Central memory CD8-positive, alpha-beta T cell (primary cell): ENCODE measurements around the gene KRT2.

ENCODE experiments used
- ATAC-seq: fragments of 150-1000 bp; cut with Tn5 transposase; replicated peaks from 2 replicates; pipeline ENCODE4 v1.10.0; 2022; ENCODE audit warnings: mild to moderate bottlenecking, moderate FRiP score, moderate number of reproducible peaks; ENCODE audit not compliant: poor library complexity, severe bottlenecking; ENCODE audit errors: extremely low read depth
- DNase-seq, 2 donors: peaks; one replicate each; pipeline ENCODE4 v3.0.0; 2021; ENCODE audit warnings: low spot score in 2 of 2
- H3K27ac Mint-ChIP-seq: one replicate; pipeline ENCODE4 v1.8.0; 2022; ENCODE audit warnings: low read depth, mild to moderate bottlenecking, moderate library complexity, mixed read lengths
- H3K27me3 Mint-ChIP-seq: one replicate; pipeline ENCODE4 v1.8.0; 2022; ENCODE audit warnings: mixed read lengths
- H3K36me3 Mint-ChIP-seq: one replicate; pipeline ENCODE4 v1.8.0; 2022; ENCODE audit warnings: mild to moderate bottlenecking, moderate library complexity, mixed read lengths; ENCODE audit not compliant: insufficient read depth
- H3K4me1 Mint-ChIP-seq: one replicate; pipeline ENCODE4 v1.8.0; 2022; ENCODE audit warnings: mixed read lengths
- H3K4me3 Mint-ChIP-seq: one replicate; pipeline ENCODE4 v1.8.0; 2022; ENCODE audit warnings: mild to moderate bottlenecking, moderate library complexity, mixed read lengths
- H3K9me3 Mint-ChIP-seq: one replicate; pipeline ENCODE4 v1.8.0; 2022; ENCODE audit warnings: mixed read lengths

Gene KRT2

GRCh38 chr12:52657250-52657902 is 5.4 kb upstream of the KRT2 start:
- H3K27ac Mint-ChIP-seq = no peak overlapping the region
- H3K4me1 Mint-ChIP-seq = peaks cover 17% of the 10 kb centered on the region
- H3K27me3 Mint-ChIP-seq = no peaks in the 10 kb centered on the region
- H3K9me3 Mint-ChIP-seq = no peaks in the 10 kb centered on the region
- no peak for ATAC-seq
- H3K4me3 Mint-ChIP-seq = no peak overlapping the region
- H3K36me3 Mint-ChIP-seq = no peaks in the 10 kb centered on the region
- no peak for DNase-seq

GRCh38 chr12:52656616-52657015 is 4.6 kb upstream of the KRT2 start:
- H3K4me3 Mint-ChIP-seq = no peak overlapping the region
- H3K9me3 Mint-ChIP-seq = no peaks in the 10 kb centered on the region
- H3K4me1 Mint-ChIP-seq = peaks cover 10% of the 10 kb centered on the region
- no peaks in the 10 kb centered on the region for H3K27me3 Mint-ChIP-seq
- H3K36me3 Mint-ChIP-seq = no peaks in the 10 kb centered on the region
- DNase-seq = no peak
- no peak overlapping the region for H3K27ac Mint-ChIP-seq
- ATAC-seq = no peak

- Mint-ChIP-seq H3K4me1 (peaks cover 10% of the 10 kb centered on the region), H3K4me3 (no peak overlapping the region), H3K27me3 (no peaks in the 10 kb centered on the region), H3K36me3 (no peaks in the 10 kb centered on the region), H3K27ac (no peak overlapping the region), H3K9me3 (no peaks in the 10 kb centered on the region)
- DNase-seq = no peak
- no peak for ATAC-seq
Measured at GRCh38 chr12:52655720-52656124, 3.7 kb upstream of the KRT2 start.

- Mint-ChIP-seq H3K27me3 (no peaks in the 10 kb centered on the region), H3K4me1 (peaks cover 12% of the 10 kb centered on the region), H3K27ac (no peak overlapping the region), H3K4me3 (no peak overlapping the region), H3K9me3 (no peaks in the 10 kb centered on the region), H3K36me3 (no peaks in the 10 kb centered on the region)
- no peak for DNase-seq
- no peak for ATAC-seq
Measured at GRCh38 chr12:52655251-52655650, 3.2 kb upstream of the KRT2 start.

- Mint-ChIP-seq H3K4me3 (no peak overlapping the region), H3K36me3 (peaks cover 4% of the 10 kb centered on the region), H3K9me3 (no peaks in the 10 kb centered on the region), H3K27ac (peak overlapping the region; percentile 81), H3K4me1 (peaks cover 47% of the 10 kb centered on the region), H3K27me3 (no peaks in the 10 kb centered on the region)
- DNase-seq (no peak), ATAC-seq (no peak)
Measured at GRCh38 chr12:52650520-52651081, 1.4 kb downstream of the KRT2 start.

GRCh38 chr12:52649066-52649465 is 2.9 kb downstream of the KRT2 start:
- Mint-ChIP-seq H3K4me3 (no peak overlapping the region), H3K36me3 (peaks cover 7% of the 10 kb centered on the region), H3K27me3 (no peaks in the 10 kb centered on the region), H3K27ac (peak overlapping the region; percentile 81), H3K4me1 (peaks cover 63% of the 10 kb centered on the region), H3K9me3 (no peaks in the 10 kb centered on the region)
- ATAC-seq (no peak), DNase-seq (no peak)

- Mint-ChIP-seq H3K9me3 (no peaks in the 10 kb centered on the region), H3K27me3 (no peaks in the 10 kb centered on the region), H3K27ac (peak overlapping the region; percentile 99), H3K4me3 (peak overlapping the region; percentile 56), H3K36me3 (peaks cover 7% of the 10 kb centered on the region), H3K4me1 (peaks cover 72% of the 10 kb centered on the region)
- ATAC-seq (no peak), DNase-seq (no peak)
Measured at GRCh38 chr12:52648012-52648550, 3.9 kb downstream of the KRT2 start.

- peak overlapping the region; percentile 56 for H3K4me3 Mint-ChIP-seq
- H3K36me3 Mint-ChIP-seq = peaks cover 7% of the 10 kb centered on the region
- DNase-seq = no peak
- H3K27me3 Mint-ChIP-seq = no peaks in the 10 kb centered on the region
- peaks cover 74% of the 10 kb centered on the region for H3K4me1 Mint-ChIP-seq
- peak overlapping the region; percentile 99 for H3K27ac Mint-ChIP-seq
- ATAC-seq = no peak
- no peaks in the 10 kb centered on the region for H3K9me3 Mint-ChIP-seq
Measured at GRCh38 chr12:52647601-52648000, 4.4 kb downstream of the KRT2 start.

- DNase-seq = no peak
- no peak for ATAC-seq
- H3K9me3 Mint-ChIP-seq = no peaks in the 10 kb centered on the region
- peaks cover 7% of the 10 kb centered on the region for H3K36me3 Mint-ChIP-seq
- peak overlapping the region; percentile 56 for H3K4me3 Mint-ChIP-seq
- H3K27ac Mint-ChIP-seq = peak overlapping the region; percentile 99
- H3K27me3 Mint-ChIP-seq = no peaks in the 10 kb centered on the region
- H3K4me1 Mint-ChIP-seq = peaks cover 84% of the 10 kb centered on the region
Measured at GRCh38 chr12:52646613-52647012, 5.4 kb downstream of the KRT2 start.

GRCh38 chr12:52645982-52646381 is 6.0 kb downstream of the KRT2 start:
- DNase-seq = no peak
- peaks cover 7% of the 10 kb centered on the region for H3K36me3 Mint-ChIP-seq
- H3K27ac Mint-ChIP-seq = peak overlapping the region; percentile 99
- peaks cover 90% of the 10 kb centered on the region for H3K4me1 Mint-ChIP-seq
- peak overlapping the region; percentile 56 for H3K4me3 Mint-ChIP-seq
- H3K9me3 Mint-ChIP-seq = no peaks in the 10 kb centered on the region
- ATAC-seq = no peak
- H3K27me3 Mint-ChIP-seq = no peaks in the 10 kb centered on the region

GRCh38 chr12:52645120-52645761 is 6.8 kb downstream of the KRT2 start:
- Mint-ChIP-seq H3K4me1 (peaks cover 88% of the 10 kb centered on the region), H3K4me3 (peak overlapping the region; percentile 56), H3K9me3 (no peaks in the 10 kb centered on the region), H3K27me3 (no peaks in the 10 kb centered on the region), H3K27ac (peak overlapping the region; percentile 99), H3K36me3 (peaks cover 7% of the 10 kb centered on the region)
- ATAC-seq = peak; percentile 99
- DNase-seq = peak in 1 of 2 donors; percentile 77

GRCh38 chr12:52644078-52644415 is 8.0 kb downstream of the KRT2 start:
- ATAC-seq (no peak), DNase-seq (no peak)
- Mint-ChIP-seq H3K27me3 (no peaks in the 10 kb centered on the region), H3K4me3 (no peak overlapping the region), H3K27ac (peak overlapping the region; percentile 99), H3K36me3 (peaks cover 7% of the 10 kb centered on the region), H3K4me1 (peaks cover 76% of the 10 kb centered on the region), H3K9me3 (no peaks in the 10 kb centered on the region)
